Adrenal gland (tissue), 12 donors: Measurements from ENCODE around the gene UGT8. TPM values are rescaled to one million over a fixed set of nuclear protein-coding genes. Genes with fewer than 3 reads are reported as not detected.

Experiments used
- DNase-seq, 7 donors: peaks; one replicate each; pipeline ENCODE4 v3.0.0-alpha.2; 2019 to 2020
- H3K27ac ChIP-seq, 5 donors: fragments of 200-600 bp; sonication (generic) in 4 of 5; 1 replicate in 3 of 5; 2 replicates in 2 of 5; pipeline versions ENCODE4 v1.5.1 to v1.8.0; 2016 to 2020; ENCODE audit warnings: mild to moderate bottlenecking in 1 of 5
- H3K27me3 ChIP-seq: fragments of 200-600 bp; 2 replicates; pipeline ENCODE4 v1.8.0; 2021
- H3K36me3 ChIP-seq, 2 donors: fragments of 200-600 bp; replicated peaks in 1 of 2; 1 replicate in 1 of 2; 2 replicates in 1 of 2; pipeline versions ENCODE4 v1.5.1 to v1.8.0; 2018 to 2022
- H3K4me1 ChIP-seq, 2 donors: fragments of 200-600 bp; replicated peaks in 1 of 2; 1 replicate in 1 of 2; 2 replicates in 1 of 2; pipeline versions ENCODE4 v1.5.1 to v1.8.0; 2018 to 2021
- H3K4me3 ChIP-seq, 4 donors: fragments of 200-600 bp; sonication (generic) in 3 of 4; one replicate each; pipeline ENCODE4 v1.5.1; 2016 to 2018
- H3K9me3 ChIP-seq, 3 donors: fragments of 200-600 bp; sonication (generic) in 1 of 3; replicated peaks in 1 of 3; 1 replicate in 2 of 3; 2 replicates in 1 of 3; pipeline versions ENCODE4 v1.5.1 to v1.8.0; 2016 to 2021
- POLR2A ChIP-seq, 2 donors: fragments of 450-650 bp; IDR thresholded peaks; one replicate each; pipeline ENCODE4 v1.6.1; 2017; ENCODE audit warnings: antibody characterized with exemption in 2 of 2, mild to moderate bottlenecking in 2 of 2, moderate library complexity in 1 of 2
- WGBS, 4 donors: extraction: QIAGEN DNeasy Blood & Tissue Kit in 2 of 4; methylation state at CpG; one replicate each; pipeline versions ENCODE4 v1.1.5 to v1.1.7; 2013 to 2017; 5-methylcytosine and 5-hydroxymethylcytosine counted together
- intact Hi-C, 2 donors: fragments of 100-400 bp; cut with DNase I; formaldehyde crosslinking; loops; one replicate each; pipeline versions ENCODE4 v1.14.1 to v1.15.0; 2022 to 2023
- polyA plus RNA-seq, 3 donors: library from polyadenylated mRNA; stranded (reverse); fragments of 200-250 nt in 2 of 3; fragments of 350-450 nt in 1 of 3; fragmentation: Illumina TruSeq in 1 of 3; extraction: RNeasy Lipid Tissue Mini Kit (QIAGEN cat#74804) in 1 of 3; gene quantifications; one replicate each; pipeline ENCODE4 v1.2.3, GENCODE V29; 2013 to 2014
- total RNA-seq, 9 donors: library from RNA; depleted of rRNA in 4 of 9; stranded (reverse); fragments of >200 nt in 4 of 9; fragments of 120-200 nt in 1 of 9; fragmentation: NEBNext Ultra II Directional in 1 of 9; extraction: Animal tissue kit (Norgen Biotek cat#: 25700) in 1 of 9; gene quantifications; one replicate each; pipeline versions ENCODE4 v1.1.0 to v1.2.4, GENCODE V29; 2013 to 2023
- TF ChIP-seq, protein P1 (sequence below), 6 experiments: fragments of 450-650 bp in 4 of 6; fragments of 200-600 bp in 2 of 6; sonication (generic) in 1 of 6; IDR thresholded peaks; 1 replicate in 5 of 6; 2 replicates in 1 of 6; pipeline versions ENCODE4 v1.5.1 to v1.8.0; 2016 to 2021; ENCODE audit warnings: antibody characterized with exemption in 6 of 6, mild to moderate bottlenecking in 2 of 6, moderate library complexity in 1 of 6
- donor health status: healthy with polysubstance abuse.
- donor health status: Bipolar disorder and iron deficiency.
- donor health status: DM: yes; HTN: yes; CAD: no.
- donor health status: DM: no; HTN: no; CAD: no.
- donor health status: DM: no; HTN: no; CAD: no.
- donor health status: DM: yes; HTN: yes; CAD: no.

Gene UGT8
- total and polyA plus RNA-seq, 12 donors, result 0.08 to 0.78 (median 0.28) TPM; not detected in 5

DNA sequence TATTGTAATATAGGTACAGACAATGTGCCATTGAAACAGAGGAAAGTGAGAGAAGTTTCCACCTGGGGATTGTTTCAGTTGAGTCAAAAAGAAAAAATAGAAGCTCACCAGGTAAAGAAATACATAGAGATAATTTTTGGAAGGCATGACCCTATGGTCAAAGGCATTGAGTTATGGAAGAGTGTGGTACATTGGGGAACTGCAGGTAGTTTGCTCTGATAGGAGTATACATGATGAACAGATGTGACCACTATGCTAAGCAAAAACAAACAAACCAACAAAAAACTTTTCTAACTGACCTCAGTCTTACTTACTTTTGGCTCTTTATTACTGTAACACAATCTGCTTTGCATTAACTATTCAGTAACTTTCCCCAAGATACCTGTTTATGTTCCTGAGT lies 85.9 kb downstream of the UGT8 start:
- TF ChIP-seq POLR2A (IDR thresholded peaks at IDR 0.05), result no peak
- TF ChIP-seq, protein P1, sequence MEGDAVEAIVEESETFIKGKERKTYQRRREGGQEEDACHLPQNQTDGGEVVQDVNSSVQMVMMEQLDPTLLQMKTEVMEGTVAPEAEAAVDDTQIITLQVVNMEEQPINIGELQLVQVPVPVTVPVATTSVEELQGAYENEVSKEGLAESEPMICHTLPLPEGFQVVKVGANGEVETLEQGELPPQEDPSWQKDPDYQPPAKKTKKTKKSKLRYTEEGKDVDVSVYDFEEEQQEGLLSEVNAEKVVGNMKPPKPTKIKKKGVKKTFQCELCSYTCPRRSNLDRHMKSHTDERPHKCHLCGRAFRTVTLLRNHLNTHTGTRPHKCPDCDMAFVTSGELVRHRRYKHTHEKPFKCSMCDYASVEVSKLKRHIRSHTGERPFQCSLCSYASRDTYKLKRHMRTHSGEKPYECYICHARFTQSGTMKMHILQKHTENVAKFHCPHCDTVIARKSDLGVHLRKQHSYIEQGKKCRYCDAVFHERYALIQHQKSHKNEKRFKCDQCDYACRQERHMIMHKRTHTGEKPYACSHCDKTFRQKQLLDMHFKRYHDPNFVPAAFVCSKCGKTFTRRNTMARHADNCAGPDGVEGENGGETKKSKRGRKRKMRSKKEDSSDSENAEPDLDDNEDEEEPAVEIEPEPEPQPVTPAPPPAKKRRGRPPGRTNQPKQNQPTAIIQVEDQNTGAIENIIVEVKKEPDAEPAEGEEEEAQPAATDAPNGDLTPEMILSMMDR (IDR thresholded peaks at IDR 0.05), result no peak
- Histone ChIP-seq H3K36me3 (no peaks in the 10 kb centered on the region), H3K27me3 (no peaks in the 10 kb centered on the region), H3K4me3 (no peak overlapping the region), H3K4me1 (no peaks in the 10 kb centered on the region), H3K27ac (no peak overlapping the region), H3K9me3 (no peaks in the 10 kb centered on the region)
- no peak for DNase-seq
- intact Hi-C loops, result no loop called here

DNA sequence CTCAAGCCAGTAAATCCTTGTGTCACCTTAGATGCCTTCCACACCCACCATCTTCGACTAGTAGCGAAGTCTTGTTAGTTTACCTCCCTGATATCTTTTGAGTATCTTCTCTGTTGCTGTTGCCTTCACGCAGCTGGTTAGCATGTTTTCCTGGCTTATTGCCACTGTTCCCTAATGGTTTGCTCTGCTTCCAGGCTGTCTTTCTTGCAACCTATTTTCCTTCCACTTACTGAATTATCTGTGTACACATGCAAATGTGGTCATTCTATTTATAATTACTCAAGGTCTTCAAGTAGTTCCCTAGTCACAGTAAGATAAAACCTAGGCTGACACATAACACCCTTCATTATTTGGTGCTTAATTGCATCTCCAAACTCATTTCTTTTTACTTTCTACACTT lies 89.5 kb downstream of the UGT8 start:
- no peaks in the 10 kb centered on the region for H3K9me3 ChIP-seq
- DNase-seq, result no peak
- no peaks in the 10 kb centered on the region for H3K27me3 ChIP-seq
- no peaks in the 10 kb centered on the region for H3K4me1 ChIP-seq
- TF ChIP-seq, protein P1 (IDR thresholded peaks at IDR 0.05), result no peak
- no peak for TF ChIP-seq POLR2A (IDR thresholded peaks at IDR 0.05)
- no peak overlapping the region for H3K27ac ChIP-seq
- intact Hi-C loops, result no loop called here
- H3K4me3 ChIP-seq, result no peak overlapping the region
- no peaks in the 10 kb centered on the region for H3K36me3 ChIP-seq
- WGBS, 4 donors, result 77 to 84% (median 79%) methylated on average over 3 of the region's 3 CpGs

DNA sequence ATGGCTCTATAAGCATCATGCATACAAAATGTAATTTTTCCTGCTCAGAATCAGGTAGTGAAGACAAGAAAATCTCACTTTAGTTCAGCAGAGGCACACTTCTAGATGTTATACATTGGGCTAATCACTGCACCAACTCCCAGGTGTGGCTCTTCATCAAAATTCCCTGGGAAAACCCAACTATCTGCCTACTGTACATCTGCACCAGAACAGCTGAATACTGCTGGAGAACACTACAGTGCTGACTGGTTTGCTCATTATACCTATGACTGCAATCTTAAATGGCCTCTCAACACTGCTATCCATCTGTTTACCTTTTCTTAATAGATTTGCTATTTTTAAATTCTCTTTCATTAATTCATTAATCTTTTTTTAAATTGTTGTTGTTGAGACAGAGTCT lies 92.0 kb downstream of the UGT8 start:
- Histone ChIP-seq H3K27me3 (no peaks in the 10 kb centered on the region), H3K36me3 (no peaks in the 10 kb centered on the region), H3K4me3 (no peak overlapping the region), H3K9me3 (no peaks in the 10 kb centered on the region), H3K27ac (no peak overlapping the region), H3K4me1 (no peaks in the 10 kb centered on the region)
- intact Hi-C loops, result loop anchor here in 1 of 2 donors (10.0 kb wide), 1 partner anchor 306 kb away; no protein-coding TSS in a partner anchor
- no peak for DNase-seq
- TF ChIP-seq POLR2A (IDR thresholded peaks at IDR 0.05), result no peak
- TF ChIP-seq, protein P1 (IDR thresholded peaks at IDR 0.05), result no peak

DNA sequence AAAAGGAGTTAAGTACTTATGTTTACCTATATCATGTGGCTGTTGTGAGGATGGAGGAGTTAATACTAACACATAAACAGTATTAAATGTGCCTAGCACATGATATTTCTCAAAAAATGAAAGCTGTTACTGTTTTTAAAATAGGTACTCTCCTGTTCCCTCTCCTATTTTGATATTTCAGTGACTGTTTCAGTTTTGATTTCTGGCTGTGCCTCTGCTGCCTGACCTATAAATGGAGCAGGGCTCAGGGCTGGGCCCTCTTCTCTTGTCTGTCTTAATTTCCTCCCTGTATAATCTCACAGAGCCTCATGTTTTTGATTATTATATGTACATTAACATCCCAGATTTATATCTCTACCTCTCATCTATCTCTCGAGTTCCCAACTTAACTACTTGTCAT lies 93.3 kb downstream of the UGT8 start:
- 70 to 75% (median 73%) methylated on average over 1 of the region's 1 CpG for WGBS, 4 donors

More for the DNA sequence above, 93.3 kb downstream of the UGT8 start:
- no peak overlapping the region for H3K4me3 ChIP-seq
- H3K27me3 ChIP-seq, result no peaks in the 10 kb centered on the region
- no peaks in the 10 kb centered on the region for H3K36me3 ChIP-seq
- DNase-seq, result no peak
- intact Hi-C loops, result loop anchor here in 1 of 2 donors (10.0 kb wide), 1 partner anchor 307 kb away; no protein-coding TSS in a partner anchor
- no peak overlapping the region for H3K27ac ChIP-seq
- H3K9me3 ChIP-seq, result no peaks in the 10 kb centered on the region
- H3K4me1 ChIP-seq, result no peaks in the 10 kb centered on the region
- no peak for TF ChIP-seq POLR2A (IDR thresholded peaks at IDR 0.05)
- TF ChIP-seq, protein P1 (IDR thresholded peaks at IDR 0.05), result no peak
